ENCODE measurements around the gene TRIM15.

DNA sequence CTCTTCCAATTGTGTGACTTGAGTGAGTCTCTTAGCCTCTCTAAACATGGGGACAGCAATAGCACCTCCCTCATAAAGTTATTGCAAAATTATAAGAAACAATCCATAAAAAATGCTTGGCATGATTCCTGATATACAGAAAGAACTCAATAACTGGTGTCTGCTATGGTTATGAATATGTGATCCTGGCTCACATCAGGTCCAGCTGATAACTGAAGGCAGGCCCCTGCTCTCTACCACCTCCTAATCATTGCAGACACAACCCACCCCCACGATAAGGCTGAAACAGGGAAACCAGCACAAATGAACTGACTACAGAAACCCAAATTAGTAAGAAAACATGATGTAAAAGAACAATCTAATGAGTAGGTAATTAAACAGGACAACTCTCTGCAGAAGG is 5.4 kb downstream of the TRIM15 start:
- TF ChIP-seq EZH2 (IDR thresholded peaks at IDR 0.05) (no peak), POLR2AphosphoS5 (IDR thresholded peaks at IDR 0.05; ENCODE audit: borderline replicate concordance, low read depth, low read length) (no peak)
